Measurements from ENCODE around the gene MAS1.
"Not testable (repeated sequence)": the region's sequence is repeated elsewhere in the genome, so short reads cannot be mapped to it uniquely, and the experiment has no call there.

Gene MAS1

DNA sequence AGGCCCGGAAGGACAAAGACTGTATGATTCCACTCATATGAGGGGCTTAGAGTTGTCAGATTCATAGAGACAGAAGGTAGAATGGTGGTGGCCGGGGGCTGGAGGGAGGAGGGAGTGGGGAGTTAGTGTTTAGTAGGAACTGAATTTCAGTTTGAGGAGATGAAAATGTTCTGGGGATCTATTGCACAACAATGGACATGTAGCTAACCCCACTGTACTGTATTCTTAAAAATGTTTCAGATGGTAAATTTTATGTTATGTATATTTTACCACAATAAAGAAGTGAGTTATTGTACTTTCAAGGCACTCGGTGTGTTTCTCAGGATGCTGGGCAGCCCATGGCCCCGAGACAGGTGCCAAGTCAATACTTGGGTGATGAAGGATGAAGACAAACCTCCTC is 25.4 kb downstream of the MAS1 start:
- Mint-ChIP-seq H3K27me3 (peaks cover 28% of the 10 kb centered on the region), H3K36me3 (peaks cover 6% of the 10 kb centered on the region), H3K4me3 (no peak overlapping the region), H3K9me3 (no peaks in the 10 kb centered on the region), H3K4me1 (peaks cover 3% of the 10 kb centered on the region), H3K27ac (no peak overlapping the region)
- no peak for ATAC-seq (ENCODE audit: low read depth)
- DNase-seq (ENCODE audit: low spot score in 2 of 2), result no peak

DNA sequence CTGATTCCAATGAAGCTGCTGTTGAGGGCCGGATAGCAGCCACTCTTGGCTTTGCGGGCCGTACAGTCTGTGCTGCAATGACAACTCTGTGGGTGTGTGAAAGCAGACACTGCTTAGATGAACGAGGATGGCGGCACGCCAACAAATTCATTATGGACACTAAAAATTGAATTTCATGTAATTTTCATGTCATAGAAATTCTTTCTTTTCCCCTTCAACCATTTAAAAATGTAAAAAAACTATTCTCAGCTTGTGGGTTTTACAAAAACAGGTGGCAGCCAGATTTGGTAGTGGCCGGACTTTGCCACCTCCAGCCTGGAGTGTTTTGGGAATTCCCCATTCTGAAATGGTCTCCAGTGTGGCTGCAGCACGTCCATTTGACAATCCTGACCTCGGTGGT is 26.0 kb downstream of the MAS1 start:
- Mint-ChIP-seq H3K9me3 (peaks cover 3% of the 10 kb centered on the region), H3K27me3 (peaks cover 26% of the 10 kb centered on the region), H3K36me3 (peaks cover 7% of the 10 kb centered on the region), H3K4me1 (peaks cover 3% of the 10 kb centered on the region), H3K27ac (no peak overlapping the region), H3K4me3 (no peak overlapping the region)
- no peak for DNase-seq (ENCODE audit: low spot score in 2 of 2)
- ATAC-seq (ENCODE audit: low read depth), result no peak

DNA sequence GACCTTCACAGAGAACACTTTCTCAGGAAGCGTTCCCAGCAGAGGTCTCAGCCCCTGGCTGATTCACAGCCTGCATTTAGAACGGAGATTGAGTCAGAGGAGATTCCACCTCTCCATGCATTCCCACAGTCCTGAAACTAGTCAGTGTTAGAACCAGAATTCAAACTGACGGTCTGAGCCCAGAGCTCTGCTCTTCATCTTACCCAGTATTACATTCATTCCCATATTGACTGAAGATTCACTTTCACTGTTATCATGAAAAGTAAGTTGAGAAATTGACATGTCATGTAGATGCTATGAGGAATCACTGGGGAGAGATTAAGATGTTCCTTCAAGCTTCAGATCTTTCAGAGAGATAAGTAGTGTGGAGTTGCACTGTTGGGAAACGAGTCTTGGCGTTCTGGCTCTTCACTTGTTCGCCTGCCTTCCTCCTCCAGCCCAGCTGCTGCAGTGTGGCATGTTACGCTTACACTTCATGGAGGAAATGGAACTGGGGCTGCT is 28.3 kb downstream of the MAS1 start:
- H3K9me3 Mint-ChIP-seq, result peaks cover 4% of the 10 kb centered on the region
- H3K4me3 Mint-ChIP-seq, result no peak overlapping the region
- H3K4me1 Mint-ChIP-seq, result peaks cover 2% of the 10 kb centered on the region
- H3K27ac Mint-ChIP-seq, result no peak overlapping the region
- peaks cover 28% of the 10 kb centered on the region for H3K27me3 Mint-ChIP-seq
- peaks cover 5% of the 10 kb centered on the region for H3K36me3 Mint-ChIP-seq
- ATAC-seq (ENCODE audit: low read depth) (no peak), DNase-seq (ENCODE audit: low spot score in 2 of 2) (no peak)

DNA sequence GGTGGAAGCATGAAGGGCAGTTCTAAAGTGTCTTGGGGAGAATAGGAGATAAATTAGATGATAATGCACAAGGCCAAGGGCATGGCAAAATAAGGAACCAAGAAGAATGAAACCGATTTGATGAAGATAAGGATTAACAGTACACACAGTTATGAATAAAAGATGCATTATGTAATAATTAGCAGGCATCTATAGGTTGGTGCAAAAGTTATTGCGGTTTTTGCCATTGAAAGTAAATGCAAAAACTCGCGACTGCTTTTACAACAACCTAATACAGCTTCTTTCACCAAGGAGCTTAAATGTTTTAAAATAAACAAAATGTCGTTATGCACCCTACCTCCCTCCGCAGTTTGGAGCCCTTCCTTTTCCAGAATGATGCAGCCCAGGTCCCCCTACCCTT is 29.0 kb downstream of the MAS1 start:
- H3K36me3 Mint-ChIP-seq, result peaks cover 7% of the 10 kb centered on the region
- H3K9me3 Mint-ChIP-seq, result peaks cover 8% of the 10 kb centered on the region
- peaks cover 28% of the 10 kb centered on the region for H3K27me3 Mint-ChIP-seq
- no peaks in the 10 kb centered on the region for H3K4me1 Mint-ChIP-seq
- no peak for ATAC-seq (ENCODE audit: low read depth)
- H3K27ac Mint-ChIP-seq, result no peak overlapping the region
- no peak for DNase-seq (ENCODE audit: low spot score in 2 of 2)
- no peak overlapping the region for H3K4me3 Mint-ChIP-seq

DNA sequence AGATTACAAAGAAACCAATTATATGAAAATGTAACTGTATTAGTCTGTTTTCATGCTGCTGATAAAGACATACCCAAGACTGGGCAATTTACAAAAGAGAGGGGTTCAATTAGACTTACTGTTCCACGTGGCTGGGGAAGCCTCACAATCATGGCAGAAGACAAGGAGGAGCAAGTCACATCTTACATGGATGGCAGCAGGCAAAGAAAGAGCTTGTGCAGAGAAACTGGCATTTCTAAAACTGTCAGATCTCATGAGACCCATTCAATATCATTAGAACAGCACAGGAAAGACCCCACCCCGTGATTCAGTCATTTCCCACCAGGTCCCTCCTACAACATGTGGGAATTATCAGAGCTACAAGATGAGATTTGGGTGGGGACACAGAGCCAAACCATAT is 33.4 kb downstream of the MAS1 start:
- not testable (repeated sequence) for H3K4me1 Mint-ChIP-seq; H3K9me3 Mint-ChIP-seq; H3K36me3 Mint-ChIP-seq; DNase-seq (ENCODE audit: low spot score in 2 of 2); H3K4me3 Mint-ChIP-seq; H3K27ac Mint-ChIP-seq; ATAC-seq (ENCODE audit: low read depth)
- peaks cover 22% of the 10 kb centered on the region for H3K27me3 Mint-ChIP-seq

DNA sequence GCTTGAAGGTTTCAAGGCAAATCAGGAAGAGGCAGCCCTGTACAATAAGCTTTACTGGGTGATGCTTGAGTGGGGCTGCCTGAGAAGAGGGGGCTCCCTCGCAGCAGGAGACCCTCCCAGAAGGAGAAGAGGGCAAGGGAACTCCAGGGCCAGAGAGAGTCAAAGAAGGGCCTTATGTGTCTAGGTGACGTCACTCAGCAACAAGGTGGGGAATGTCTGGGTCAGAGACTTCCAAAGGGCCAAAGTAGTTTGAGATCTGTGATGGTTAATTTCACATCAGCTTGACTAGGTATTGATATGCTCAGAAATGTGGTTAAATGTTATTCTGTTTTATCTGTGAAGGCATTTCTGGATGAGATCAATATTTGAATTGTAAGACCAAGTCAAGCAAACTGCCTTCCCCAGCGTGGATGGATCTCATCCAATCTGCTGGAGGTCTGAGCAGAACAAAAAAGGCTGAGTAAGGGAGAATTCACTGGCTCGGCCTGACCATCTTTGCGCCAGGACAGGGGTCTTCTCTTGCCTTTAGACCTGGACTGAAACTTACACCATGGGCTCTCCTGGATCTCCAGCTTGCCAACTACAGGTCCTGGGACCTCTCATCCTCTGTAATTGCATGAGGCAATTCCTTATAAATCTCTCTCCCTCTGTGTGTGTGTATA is 35.9 kb downstream of the MAS1 start:
- peaks cover 13% of the 10 kb centered on the region for H3K27me3 Mint-ChIP-seq
- ATAC-seq (ENCODE audit: low read depth), result no peak
- no peak overlapping the region for H3K27ac Mint-ChIP-seq
- H3K4me1 Mint-ChIP-seq, result peaks cover 12% of the 10 kb centered on the region
- H3K36me3 Mint-ChIP-seq, result peaks cover 2% of the 10 kb centered on the region
- H3K4me3 Mint-ChIP-seq, result no peak overlapping the region
- no peak for DNase-seq (ENCODE audit: low spot score in 2 of 2)
- H3K9me3 Mint-ChIP-seq, result peaks cover 5% of the 10 kb centered on the region

DNA sequence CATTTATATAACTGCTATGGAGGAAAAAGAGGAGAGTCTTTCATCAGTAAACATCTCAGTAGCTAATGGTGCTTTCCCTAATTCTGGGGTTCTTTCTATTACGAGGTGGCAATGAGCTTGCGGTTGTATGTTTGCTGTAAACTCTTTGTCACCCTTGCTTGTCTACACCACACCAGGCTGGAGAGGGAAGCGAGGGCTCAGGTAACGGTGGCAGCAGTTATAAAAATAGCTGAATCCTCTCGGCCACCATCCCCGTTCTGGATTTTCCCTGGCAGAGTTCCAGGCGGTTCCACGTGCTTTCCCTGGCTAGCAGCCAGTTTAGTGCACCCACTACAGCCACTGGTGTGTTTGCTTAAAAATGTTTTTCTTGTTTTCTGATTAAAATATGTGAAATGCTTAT is 39.0 kb downstream of the MAS1 start:
- H3K36me3 Mint-ChIP-seq, result no peaks in the 10 kb centered on the region
- peak; percentile 67 for ATAC-seq (ENCODE audit: low read depth)

DNA sequence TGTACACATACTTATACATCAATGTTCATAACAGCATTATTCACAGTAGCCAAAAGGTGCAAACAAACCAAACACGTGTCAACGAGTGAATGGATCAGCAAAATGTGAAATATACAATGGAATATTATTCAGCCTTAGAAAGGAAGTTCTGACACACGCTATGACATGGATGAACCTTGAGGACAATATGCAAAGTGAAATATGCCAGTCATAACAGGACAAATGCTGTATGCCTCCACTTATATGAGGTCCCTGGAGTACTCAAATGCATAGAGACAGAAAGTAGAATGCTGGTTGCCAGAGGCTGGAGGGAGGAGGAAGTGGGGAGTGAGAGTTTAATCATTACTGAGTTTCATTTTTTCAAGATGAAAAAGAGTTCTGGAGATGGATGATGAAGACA is 40.3 kb downstream of the MAS1 start:
- peak; percentile 47 for ATAC-seq (ENCODE audit: low read depth)
- H3K4me3 Mint-ChIP-seq, result peak overlapping the region; percentile 7

More for the DNA sequence above, 39.0 kb downstream of the MAS1 start:
- H3K4me3 Mint-ChIP-seq, result no peak overlapping the region
- H3K27ac Mint-ChIP-seq, result no peak overlapping the region
- H3K4me1 Mint-ChIP-seq, result peaks cover 12% of the 10 kb centered on the region
- H3K27me3 Mint-ChIP-seq, result peaks cover 4% of the 10 kb centered on the region
- DNase-seq (ENCODE audit: low spot score in 2 of 2), result no peak
- no peaks in the 10 kb centered on the region for H3K9me3 Mint-ChIP-seq

DNA sequence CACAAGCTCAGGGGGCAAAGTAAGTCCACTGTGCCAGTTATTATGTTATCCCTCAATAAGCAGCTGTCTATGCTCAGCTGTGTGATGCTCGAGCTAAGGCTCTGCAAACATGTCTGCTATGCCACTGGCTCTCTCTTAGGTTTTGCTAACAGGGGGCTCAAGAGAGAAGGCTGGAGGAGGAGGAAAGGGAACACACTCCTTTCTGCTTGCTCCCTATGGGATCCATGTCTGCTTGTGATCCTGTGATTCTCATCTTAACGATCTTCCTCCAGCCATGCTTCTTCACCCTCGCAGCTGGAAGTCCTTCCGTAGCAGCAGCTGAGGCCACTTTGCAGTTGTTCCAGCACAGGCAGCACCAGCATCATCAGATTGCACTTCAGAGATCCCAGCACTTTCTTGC is 41.1 kb downstream of the MAS1 start:
- H3K4me3 Mint-ChIP-seq, result no peak overlapping the region
- no peak overlapping the region for H3K27ac Mint-ChIP-seq
- H3K36me3 Mint-ChIP-seq, result no peaks in the 10 kb centered on the region
- ATAC-seq (ENCODE audit: low read depth) (no peak), DNase-seq (ENCODE audit: low spot score in 2 of 2) (no peak)
- no peaks in the 10 kb centered on the region for H3K27me3 Mint-ChIP-seq
- peaks cover 12% of the 10 kb centered on the region for H3K4me1 Mint-ChIP-seq
- H3K9me3 Mint-ChIP-seq, result peaks cover 1% of the 10 kb centered on the region

More for the DNA sequence above, 40.3 kb downstream of the MAS1 start:
- H3K27me3 Mint-ChIP-seq, result peaks cover 4% of the 10 kb centered on the region
- peaks cover 1% of the 10 kb centered on the region for H3K9me3 Mint-ChIP-seq
- no peak overlapping the region for H3K27ac Mint-ChIP-seq
- peaks cover 12% of the 10 kb centered on the region for H3K4me1 Mint-ChIP-seq
- DNase-seq (ENCODE audit: low spot score in 2 of 2), result no peak
- H3K36me3 Mint-ChIP-seq, result no peaks in the 10 kb centered on the region

DNA sequence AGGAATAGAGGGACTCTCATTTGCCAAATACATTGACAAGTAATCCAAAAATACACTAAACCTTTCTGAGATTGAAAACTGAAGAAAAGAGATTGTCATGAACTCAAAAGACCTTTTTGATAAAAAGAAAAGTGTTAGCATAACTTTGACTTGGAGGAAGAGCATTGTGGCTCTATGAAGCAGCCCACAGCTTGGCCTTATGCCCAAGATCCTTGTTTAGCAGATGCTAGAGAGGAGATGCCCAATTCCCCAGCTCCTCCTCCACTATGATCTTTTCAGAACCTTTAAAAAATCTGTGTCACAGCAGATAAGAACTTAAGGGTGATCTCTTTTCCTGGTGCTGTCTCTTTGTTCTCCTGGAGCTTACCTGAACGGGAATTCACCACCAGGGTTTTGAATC is 42.3 kb downstream of the MAS1 start:
- Mint-ChIP-seq H3K36me3 (no peaks in the 10 kb centered on the region), H3K4me1 (peaks cover 12% of the 10 kb centered on the region), H3K27ac (no peak overlapping the region), H3K27me3 (peaks cover 2% of the 10 kb centered on the region), H3K4me3 (no peak overlapping the region), H3K9me3 (peaks cover 1% of the 10 kb centered on the region)
- no peak for ATAC-seq (ENCODE audit: low read depth)
- no peak for DNase-seq (ENCODE audit: low spot score in 2 of 2)

DNA sequence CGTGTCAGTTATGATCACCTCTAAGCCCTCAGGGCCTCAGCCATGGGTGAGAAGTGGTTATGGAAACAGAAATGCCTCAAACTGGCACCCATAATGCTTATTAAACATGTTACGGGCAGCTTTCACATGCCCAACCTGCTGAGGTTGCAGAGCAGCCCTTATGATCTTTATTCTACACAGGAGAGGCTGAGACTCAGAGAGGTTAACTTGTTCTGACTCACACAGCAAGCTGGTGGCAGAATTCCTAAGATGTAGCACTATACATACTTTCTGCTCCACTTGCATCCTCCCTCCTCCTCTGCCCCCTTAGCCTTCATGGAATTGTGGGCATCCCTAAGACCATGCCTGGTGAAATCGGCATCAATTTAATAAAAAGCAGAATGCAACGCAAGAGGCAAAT is 43.4 kb downstream of the MAS1 start:
- no peak for DNase-seq (ENCODE audit: low spot score in 2 of 2)

DNA sequence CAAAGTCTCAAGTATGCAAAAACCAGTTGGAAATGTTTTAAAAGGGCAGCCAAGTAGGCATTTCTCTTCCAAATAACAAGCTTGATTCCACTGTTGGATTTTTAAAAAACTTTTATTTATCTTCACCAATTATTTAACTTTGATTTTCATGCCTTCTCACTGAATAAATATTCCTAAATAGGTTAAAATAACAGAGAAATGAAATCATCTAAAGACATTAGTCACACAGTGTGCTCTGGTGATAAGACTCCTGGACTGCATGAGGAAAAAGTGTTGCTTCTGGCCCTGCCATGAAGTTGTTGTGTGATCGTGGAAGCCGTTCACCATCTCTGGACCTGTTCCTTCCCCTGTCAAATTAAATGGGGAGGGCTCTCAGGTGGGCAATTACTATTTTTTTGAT is 44.3 kb downstream of the MAS1 start:
- no peak for ATAC-seq (ENCODE audit: low read depth)
- Mint-ChIP-seq H3K27me3 (peaks cover 2% of the 10 kb centered on the region), H3K9me3 (peaks cover 3% of the 10 kb centered on the region), H3K4me3 (no peak overlapping the region), H3K4me1 (peaks cover 8% of the 10 kb centered on the region), H3K36me3 (no peaks in the 10 kb centered on the region), H3K27ac (no peak overlapping the region)
- no peak for DNase-seq (ENCODE audit: low spot score in 2 of 2)

More for the DNA sequence above, 43.4 kb downstream of the MAS1 start:
- peaks cover 12% of the 10 kb centered on the region for H3K4me1 Mint-ChIP-seq
- no peak overlapping the region for H3K4me3 Mint-ChIP-seq
- ATAC-seq (ENCODE audit: low read depth), result no peak
- H3K27me3 Mint-ChIP-seq, result peaks cover 2% of the 10 kb centered on the region
- H3K9me3 Mint-ChIP-seq, result peaks cover 3% of the 10 kb centered on the region
- H3K27ac Mint-ChIP-seq, result no peak overlapping the region
- H3K36me3 Mint-ChIP-seq, result no peaks in the 10 kb centered on the region

DNA sequence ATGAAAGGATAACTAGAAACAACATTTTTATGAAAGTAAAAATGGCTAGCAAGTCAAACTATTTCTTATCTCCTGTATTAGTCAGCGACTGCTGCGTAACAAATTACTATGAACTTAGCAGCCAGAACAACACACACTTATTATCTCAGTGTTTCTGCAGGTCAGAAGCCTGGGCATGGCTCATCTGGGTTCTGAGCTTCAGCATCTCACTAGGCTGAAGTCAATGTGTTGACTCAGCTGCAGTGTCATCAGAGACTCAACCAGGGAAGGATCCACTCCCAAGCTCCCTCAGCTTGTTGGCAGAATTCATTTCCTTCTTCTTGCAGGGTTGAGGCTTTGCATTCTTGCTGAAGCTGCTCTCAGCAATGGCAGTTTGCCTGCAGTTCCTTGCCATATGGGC is 44.8 kb downstream of the MAS1 start:
- H3K4me1 Mint-ChIP-seq, result peaks cover 8% of the 10 kb centered on the region
- H3K27ac Mint-ChIP-seq, result no peak overlapping the region
- DNase-seq (ENCODE audit: low spot score in 2 of 2), result no peak
- ATAC-seq (ENCODE audit: low read depth), result no peak
- peaks cover 3% of the 10 kb centered on the region for H3K9me3 Mint-ChIP-seq
- no peaks in the 10 kb centered on the region for H3K36me3 Mint-ChIP-seq
- H3K4me3 Mint-ChIP-seq, result no peak overlapping the region
- peaks cover 2% of the 10 kb centered on the region for H3K27me3 Mint-ChIP-seq

DNA sequence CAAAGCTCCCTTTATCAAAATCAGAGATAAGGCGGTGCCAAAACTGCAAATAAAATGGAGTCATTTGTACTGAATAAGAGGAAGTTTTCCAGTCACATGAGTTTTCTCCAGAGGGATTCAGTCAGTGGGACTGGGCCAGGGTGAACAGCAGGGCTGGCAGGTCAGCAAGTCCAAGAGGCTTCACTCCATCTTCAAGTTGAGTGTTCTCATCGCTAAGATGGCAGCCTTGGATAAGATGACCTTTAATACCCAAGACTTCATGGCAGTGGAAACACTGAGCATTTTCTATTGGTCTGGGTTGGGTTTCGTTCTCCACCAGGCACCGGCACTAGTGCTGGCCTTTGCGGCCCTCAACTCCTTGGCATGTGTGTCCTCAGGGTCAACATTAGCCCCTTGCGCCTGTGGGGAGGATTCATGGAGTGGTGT is 48.8 kb downstream of the MAS1 start:
- Mint-ChIP-seq H3K27ac (no peak overlapping the region), H3K36me3 (peaks cover 8% of the 10 kb centered on the region), H3K27me3 (peaks cover 8% of the 10 kb centered on the region), H3K4me1 (no peaks in the 10 kb centered on the region), H3K4me3 (no peak overlapping the region), H3K9me3 (peaks cover 8% of the 10 kb centered on the region)
- DNase-seq (ENCODE audit: low spot score in 2 of 2) (no peak), ATAC-seq (ENCODE audit: low read depth) (no peak)
